NCI-H128 (cell line): ENCODE measurements around the gene DDIT4.
"Not testable (repeated sequence)": the region's sequence is repeated elsewhere in the genome, so short reads cannot be mapped to it uniquely, and the experiment has no call there.

Experiments
- DNase-seq: peaks from one replicate; lab custom pipeline; 2025; ENCODE audit not compliant: unreplicated experiment; lab: John Stamatoyannopoulos, UW

DDIT4 gene

DNA sequence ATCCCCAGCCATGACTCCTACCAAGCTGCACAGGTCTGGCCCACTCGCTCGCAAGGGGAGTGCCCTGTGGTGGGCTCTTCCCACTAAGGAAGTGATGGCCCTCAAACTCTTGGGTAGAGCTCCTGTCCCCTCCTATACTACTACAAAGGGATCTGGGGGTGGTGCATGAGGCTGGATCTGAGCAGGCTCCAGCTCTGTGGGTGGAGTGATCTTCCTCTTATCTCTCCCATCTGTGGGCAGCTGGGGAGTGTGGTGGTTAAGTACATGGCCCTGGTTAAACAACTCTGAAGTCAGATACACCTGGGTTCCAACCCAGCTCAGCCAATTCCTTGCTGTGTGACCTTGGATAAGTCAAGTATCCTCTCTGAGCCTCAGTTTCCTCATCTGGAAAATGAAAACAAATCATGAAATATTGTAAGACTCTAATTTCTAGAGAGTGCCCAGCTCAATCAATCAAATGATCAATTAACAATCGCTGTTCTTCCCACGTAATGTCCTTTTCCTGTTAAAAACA lies 17.4 kb downstream of the DDIT4 start:
- DNase-seq, result no peak

DNA sequence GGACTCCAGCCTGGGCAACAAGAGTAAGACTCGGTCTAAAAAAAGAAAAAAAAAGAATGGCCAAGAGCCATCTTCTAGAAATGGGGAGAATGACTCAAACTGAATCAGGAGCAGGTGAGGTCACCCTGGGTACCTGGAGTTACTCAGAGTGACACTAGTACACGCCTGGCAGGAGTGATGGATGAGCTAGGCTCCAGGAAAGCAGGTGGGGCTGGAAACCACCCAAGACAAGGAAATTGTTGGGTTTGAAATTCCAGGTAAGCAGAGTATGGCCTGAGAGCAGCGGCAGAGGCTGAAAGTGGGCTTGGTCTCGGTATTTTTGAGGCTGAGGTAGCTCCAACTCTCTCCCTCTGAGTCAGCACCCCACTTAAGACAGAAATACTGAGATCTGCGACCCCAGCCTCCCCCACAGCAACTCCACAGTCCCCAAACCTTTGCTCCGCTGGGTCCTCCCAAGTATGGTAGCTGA lies 18.5 kb downstream of the DDIT4 start:
- DNase-seq, result no peak

DNA sequence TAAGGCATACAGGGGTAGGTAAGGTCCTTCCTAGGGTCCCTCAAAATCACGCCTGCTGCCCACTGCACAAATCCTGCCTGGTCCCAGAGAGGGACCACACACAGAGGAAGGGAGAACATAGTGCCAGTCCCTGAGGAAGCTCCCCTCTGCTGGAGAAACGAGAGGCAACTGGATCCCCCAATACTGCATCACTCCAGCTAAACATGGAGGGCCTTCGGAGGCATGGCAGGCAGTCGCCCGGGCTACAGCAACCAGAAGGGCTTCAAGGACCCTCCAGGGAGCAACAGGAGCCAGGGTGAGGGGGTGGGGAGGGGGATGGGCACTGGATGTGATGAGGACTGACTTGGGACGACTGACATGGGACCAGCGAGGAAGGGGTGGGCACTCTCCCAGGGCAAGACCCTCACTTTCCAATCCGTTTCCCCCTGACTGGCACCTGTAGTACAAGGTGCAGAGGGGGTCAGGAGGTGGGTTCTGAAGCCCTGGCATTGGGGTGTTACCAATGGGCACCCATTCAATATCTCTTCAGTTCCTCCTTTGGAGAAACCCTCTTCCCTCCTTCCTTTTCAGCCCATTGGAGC lies 21.7 kb downstream of the DDIT4 start:
- DNase-seq, result no peak

DNA sequence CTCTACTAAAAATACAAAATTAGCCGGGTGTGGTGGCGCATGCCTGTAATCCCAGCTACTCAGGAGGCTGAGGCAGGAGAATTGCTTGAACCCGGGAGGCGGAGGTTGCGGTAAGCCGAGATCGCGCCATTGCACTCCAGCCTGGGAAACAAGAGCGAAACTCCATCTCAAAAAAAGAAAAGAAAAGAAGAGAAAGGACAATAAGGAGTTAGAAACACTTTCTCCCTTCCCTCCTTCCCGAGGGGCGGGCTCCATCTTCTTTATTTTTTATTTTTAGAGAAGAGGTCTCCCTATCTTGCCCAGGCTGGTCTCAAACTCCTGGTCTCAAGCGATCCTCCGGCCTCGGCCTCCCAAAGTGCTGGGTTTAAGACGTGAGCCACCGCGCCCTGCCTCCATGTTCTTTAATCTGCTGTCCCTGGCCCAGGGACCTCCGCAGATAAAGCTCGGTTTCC lies 23.1 kb downstream of the DDIT4 start:
- not testable (repeated sequence) for DNase-seq

DNA sequence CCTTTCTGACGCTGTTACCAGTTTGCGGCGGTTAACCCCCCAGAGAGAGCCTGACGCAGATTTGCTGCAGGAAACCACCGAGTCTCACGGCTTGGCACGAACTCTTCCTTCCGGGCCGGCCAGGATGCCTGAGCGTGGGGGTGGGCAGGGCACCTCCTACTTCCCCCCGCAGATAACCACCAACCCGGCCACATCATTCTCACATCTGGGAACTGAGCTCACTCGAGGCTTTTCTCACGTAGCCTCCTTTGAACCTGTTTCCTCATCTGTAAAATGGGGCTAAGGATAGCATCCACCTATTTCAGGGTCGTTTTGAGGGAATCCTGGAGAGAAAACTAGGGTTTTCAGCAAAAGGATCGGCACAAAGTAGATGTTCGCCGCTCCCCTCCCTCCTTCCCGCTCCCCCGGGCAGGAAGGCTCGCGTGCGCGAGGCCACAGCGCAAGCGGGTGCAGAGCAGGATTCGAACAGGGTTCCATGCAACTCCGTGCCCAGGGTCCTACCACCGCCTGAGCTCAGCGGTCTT lies 23.6 kb downstream of the DDIT4 start:
- DNase-seq, result no peak

DNA sequence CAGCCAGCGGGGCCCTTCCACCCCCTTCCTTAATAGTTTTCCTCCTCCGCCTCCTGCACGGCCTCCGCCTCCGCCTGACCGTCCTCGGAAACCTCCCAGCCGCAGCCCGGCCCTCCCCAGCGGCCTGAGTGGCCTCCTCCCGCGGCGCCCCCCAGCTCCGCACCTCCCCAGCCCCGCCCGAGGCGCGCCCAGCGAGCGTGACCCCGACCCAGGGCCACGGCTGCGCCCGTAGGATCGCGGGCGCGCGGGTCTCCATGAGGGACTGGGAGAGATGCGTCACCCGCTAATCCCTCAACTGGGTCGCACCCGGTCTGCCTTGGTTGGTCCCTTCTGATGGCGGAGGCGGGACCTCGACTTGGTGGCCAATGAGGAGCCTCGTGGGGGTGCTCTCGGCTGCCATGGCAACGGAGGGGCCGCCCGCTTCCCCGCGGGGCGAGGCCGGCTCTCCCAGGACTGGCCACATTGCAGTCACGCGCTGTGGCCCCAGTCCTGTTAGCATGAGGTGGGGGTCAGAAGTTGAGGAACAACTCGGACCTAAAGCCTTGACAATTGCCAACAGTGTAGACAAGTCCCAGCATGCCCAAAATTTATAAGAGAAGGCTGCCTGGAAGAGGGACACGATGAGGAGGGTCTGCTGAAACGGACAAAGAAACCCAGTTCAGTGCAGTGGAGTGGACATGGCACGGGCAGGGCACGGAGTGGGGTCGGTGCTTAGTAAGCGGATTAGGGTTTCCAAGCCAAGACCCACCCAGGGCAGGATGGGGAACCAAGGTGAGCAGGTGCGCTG lies 24.3 kb downstream of the DDIT4 start:
- DNase-seq, result peak; percentile 77

DNA sequence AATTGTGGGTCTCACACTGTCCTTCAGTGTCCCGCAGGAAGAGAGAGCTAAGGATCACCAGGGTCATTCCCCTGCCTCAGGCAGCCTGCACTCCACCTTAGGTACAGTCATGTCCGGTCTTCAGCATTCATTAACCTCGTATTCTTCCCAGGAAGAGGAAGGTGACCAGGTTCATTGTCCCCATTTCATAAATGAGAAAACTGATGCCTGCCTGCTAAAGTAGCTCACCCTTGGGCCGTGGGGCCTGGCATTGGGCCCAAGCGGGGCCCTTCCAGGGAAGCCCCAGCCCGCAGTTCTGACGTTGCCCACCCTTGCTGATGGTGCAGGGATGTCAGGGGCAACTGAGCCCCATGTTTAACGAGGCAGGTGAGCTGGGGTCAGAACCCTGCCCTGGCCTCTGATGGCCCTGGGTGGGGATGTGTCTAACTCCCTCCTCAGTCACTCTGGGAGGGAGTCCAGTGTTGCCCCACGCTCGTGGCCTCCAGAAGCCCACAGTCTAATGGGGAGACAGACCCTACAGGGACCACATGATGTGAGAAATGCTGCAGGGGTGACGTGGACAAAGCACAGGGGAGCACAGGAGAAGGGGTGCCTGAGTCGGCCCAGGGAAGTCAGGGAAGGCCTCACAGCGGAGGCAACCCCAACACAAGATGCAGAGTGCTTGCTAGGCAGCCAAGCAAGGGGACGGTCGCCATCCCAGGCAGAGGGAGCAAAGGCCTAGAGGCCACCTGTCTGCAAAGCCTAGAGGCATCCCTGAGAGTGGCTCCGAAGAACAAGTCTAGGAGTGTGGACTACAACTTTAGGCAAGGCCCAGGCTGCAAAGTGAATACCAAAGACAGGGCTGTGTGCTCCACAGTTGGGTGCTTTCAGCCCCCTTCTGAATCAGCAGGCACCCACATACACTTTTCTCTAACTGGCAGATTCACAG lies 25.1 kb downstream of the DDIT4 start:
- DNase-seq, result no peak

DNA sequence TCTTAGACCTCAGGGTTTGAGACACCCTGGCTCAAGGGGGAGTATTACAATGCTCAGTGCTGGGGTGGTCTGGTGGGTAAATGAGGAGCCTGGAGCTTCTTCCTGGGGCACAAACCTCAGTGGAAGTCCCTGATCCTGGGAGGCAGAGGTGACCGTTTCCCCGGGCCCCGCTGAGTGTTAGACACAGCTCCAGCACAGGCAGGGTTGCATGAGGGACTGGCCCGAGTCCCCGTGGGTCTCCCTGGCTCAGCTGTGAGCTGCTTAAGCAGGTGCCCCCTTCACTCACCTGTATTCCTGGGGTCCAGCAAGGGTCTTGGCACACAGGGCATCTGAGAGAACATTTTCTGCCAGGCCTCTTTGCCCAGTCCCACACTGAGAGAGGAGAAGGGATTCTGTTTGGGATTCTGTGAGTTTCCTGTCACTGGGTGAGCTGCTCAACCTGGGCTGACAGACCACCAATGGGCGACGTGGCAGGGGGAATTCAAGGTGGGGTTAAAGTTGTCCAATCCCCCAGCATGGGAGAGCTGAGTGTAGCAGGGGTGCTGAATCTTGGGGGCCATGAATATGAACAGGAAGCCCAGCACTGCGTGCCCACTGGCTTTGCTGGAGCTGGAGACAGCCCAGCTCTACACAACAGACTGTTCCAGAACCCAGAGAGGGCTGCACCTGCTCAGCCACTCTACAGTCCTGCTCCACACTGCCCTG lies 29.9 kb downstream of the DDIT4 start:
- DNase-seq, result no peak

DNA sequence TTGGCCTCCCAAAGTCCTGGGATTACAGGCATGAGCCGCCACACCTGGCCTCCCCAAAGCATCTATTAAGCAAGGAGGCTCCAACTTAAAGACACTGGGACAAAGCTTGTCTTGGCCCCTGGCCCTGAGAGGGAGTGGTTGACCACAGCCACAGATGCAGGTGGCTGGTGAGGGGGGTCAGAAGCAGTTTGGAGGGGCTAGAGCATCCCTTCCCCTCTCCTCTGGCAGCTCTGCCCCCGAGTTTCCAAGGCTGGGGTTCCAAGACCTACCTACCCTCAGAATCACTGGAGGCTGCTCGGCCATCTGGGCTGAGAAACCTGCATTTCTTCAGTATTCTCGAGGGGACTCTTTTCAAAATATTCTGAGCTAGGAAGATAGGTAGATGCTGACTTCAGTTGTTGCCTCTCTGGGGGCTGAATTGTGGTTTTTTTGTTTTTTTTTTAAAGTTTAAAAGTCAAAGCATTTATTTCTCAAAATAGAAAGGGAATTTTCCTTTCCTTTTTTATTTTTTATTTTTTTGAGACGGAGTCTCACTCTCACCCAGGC lies 32.6 kb downstream of the DDIT4 start:
- DNase-seq, result no peak

DNA sequence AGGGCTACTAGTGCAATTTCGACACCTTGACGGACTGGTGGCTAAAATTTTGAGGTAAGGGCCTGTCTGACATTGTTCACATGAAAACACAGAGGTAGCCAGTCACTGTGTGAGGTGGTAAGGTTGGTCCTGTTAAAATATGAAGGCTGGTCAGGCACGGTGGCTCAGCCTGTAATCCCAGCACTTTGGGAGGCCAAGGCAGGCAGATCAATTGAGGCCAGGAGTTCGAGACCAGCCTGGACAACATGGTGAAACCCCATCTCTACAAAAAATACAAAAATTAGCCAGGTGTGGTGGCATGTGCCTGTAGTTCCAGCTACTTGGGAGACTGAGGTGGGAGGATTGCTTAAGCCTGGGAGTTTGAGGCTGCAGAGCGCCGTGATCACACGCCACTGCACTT lies 34.0 kb downstream of the DDIT4 start:
- DNase-seq, result not testable (repeated sequence)

DNA sequence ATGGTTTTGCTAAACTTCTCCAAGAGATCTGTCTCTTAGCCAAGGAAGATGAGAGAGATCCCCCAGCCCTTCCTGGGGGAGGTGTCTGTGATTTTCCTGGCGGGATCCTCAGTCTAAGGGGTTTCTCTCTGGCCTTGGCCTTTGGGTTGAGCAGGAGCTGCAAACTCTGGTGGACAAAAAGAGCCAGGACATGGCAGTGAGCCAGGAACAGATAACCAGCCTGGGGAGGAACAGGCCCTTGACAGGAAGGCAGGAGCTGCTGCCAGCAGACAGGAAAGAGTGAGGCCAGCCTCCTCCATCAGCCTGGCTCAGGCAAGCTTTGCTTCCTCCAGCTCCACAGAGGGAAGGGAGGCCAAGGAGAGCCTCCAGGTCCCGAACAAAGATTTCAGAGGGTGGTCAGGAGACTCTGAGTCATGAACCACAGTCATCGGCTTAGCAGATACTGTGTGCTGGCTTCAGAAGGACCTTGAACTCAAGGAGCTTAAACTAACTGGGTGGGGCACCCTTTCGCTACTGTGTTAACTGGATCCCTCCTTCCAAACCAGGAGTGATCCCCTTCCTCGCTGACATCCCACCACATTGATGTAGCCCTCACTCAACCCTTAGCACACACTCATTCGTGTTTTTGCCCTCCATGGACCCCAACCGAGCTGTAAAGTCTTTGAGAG lies 34.7 kb downstream of the DDIT4 start:
- DNase-seq, result no peak

DNA sequence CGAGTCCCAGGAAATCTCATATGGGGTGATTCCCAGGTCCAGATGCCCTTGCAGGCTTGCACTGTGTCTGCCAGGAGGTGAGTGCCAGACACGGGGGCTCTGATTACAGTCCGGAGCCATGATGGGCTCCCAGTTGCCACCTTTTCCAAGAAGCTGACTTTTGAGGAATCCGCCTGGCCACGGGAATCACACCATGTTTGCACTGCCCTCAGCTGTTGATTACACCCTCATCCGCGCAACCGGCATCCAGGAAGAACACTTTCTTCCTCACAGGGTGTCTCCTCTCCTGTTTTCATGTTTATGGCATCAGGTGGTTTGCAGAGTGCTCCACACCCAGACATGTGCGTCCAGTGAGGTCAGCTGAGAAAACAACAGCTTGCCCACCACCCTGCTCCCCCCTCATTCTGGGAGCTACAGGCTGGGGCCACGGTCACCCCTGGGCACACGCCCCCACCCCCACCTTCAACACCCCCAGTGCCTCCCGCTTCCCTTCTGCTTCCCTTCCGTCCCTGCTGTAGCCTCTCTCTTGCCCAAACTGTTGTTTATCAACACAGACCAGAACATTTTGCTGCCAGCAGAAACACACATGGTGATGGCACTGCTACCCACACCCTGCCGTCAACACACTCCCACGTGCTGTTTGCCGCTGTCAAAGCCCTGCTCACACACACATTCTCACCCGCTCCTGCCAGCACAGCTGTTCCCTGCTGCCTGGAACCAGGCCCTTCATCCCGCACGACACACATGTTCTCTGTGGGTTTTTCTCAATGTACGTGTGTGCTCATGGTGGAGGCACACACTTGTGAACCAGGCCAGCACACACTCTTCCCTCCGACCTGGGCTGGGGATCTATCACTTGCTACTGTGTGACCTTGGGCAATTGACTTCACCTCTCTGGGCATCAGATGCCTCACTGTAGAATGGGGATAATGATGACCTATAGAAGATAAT lies 35.8 kb downstream of the DDIT4 start:
- DNase-seq, result no peak

DNA sequence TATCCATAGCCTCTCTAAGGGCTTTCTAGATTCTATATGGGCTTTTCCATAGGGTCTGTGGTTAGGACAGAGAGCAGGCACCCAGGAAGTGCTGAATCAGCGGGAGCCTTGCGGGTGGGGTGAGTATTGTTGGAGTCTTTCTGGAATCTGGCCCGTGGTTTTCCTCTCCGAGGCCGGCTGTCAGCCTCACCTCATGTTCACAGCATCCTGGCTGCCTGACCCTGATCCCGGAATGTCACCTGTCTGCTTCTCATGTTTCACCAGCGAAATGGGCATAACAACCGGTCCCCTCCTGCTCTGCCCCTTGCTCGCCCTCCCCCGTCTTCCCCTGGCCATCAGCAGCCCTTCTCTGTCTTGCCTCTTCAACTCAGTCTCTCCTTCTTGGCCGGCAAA lies 36.5 kb downstream of the DDIT4 start:
- no peak for DNase-seq

DNA sequence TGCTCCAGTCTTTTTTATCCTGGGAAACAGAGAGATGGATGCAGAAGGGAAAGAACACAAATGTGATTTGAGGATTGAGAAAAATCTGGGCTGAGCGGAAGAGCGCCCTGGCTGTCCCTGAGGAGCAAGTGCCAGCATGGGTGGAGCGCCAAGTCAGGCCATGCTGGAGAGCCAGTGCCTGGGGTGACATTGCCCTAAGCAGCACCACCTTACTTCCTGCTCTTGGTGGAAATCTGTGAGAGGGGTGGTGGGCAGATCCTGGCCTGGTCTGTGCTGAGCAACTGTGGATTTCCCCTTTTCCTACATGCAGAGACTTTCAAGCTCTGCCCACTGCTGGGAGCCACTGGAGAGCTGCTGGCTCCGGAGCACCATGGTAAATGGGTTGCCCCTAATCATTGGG lies 36.9 kb downstream of the DDIT4 start:
- no peak for DNase-seq

DNA sequence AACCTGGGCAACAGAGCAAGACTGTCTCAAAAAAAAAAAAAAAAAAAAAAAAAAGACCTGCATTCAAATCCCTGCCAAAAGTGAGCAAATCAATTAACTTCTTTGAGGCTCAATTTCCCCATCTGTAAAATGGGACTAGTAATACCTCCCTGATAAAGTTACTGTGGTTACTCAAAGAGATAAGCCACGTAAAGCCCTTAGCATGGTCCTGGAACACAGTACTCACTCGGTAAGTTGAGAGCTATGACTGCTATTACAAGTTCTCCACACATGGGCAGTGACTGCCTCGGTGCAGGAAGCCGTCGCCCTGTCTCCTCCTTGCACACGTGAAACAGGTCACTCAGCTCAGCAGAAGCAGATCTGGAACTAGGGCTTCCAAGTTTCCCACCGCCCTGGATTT lies 37.9 kb downstream of the DDIT4 start:
- no peak for DNase-seq

DNA sequence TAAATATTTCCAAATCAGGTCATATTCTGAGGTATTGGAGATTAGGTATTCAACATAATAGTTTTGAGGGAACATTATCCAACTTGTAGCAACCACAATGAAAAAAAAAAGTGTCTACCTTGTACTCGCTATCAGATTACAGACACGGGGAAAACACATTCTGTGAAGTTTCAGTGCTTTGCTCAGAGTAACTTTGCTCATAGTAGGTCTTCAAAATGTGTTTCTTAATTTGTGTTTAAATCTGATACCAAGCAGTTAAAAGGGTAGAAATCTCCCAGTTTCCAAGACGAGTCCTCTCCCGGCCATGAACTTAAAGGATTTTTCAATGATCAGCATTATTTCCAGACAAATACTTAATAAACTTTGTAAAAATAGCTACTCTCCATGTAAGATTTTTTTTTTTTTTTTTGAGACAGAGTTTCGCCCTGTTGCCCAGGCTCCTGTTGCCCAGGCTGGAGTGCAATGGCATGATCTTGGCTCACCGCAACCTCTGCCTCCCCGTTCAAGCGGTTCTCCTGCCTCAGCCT lies 39.2 kb downstream of the DDIT4 start:
- no peak for DNase-seq

DNA sequence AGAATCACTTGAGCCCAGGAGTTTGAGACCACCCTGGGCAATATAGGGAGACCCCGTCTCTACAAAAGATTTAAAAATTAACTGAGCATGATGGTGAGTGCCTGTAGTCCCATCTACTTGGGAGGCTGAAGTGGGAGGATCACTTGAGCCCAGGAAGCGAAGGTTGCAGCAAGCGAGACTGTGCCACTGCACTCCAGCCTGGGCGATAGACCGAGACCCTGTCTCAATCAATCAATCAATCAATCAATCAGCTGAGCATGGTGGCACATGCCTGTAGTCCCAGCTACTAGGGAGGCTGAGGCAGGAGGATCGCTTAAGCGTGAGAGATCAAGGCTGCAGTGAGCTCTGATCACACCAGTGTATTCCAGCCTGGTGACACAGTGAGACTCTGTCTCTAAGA lies 40.5 kb downstream of the DDIT4 start:
- DNase-seq, result no peak

DNA sequence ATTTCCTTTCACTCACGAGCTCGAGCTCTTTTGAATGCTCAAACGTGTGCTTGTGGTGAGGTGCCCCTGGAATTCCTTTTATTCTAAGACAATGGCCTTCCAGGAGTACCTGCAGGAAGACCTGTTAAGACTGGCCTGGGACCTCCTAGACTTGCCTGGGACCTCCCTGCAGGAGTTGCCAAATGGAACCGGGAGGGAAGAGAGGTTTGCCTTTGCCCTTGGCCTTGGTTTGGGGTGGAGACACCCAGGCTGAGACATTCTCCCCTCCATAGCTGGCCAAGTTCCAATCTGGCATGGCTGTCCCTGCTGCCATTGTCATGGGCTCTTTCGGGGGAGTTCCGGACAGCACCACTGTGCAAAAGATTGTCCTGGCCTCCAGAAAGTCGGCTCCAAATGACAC lies 41.3 kb downstream of the DDIT4 start:
- DNase-seq, result no peak
